GM12878 (cell line): ENCODE results near the gene CACNA1H. TPM values are rescaled to one million over a fixed set of nuclear protein-coding genes. Genes with fewer than 3 reads are reported as not detected.

Experiments
- ATAC-seq: fragments of 200-7000 bp; cut with Tn5 transposase; 3 replicates; pipeline ENCODE4 v1.9.1; 2020; ENCODE audit warnings: mild to moderate bottlenecking, moderate library complexity
- BruUV-seq: library from RNA; stranded (reverse); fragments of 400-500 nt; replicated peaks from 2 replicates; lab custom pipeline; 2021; lab: Mats Ljungman, UMichigan
- CTCF ChIA-PET: fragments of 300-600 bp; sonication (Branson Sonifier 250); formaldehyde crosslinking; extraction: SDS; loops from one replicate; lab custom pipeline; 2021; ENCODE audit warnings: inconsistent platforms; lab: Yijun Ruan, JAX
- POLR2A ChIA-PET: fragments of 350-600 bp; formaldehyde crosslinking; extraction: SDS; loops from one replicate; lab custom pipeline; 2021; ENCODE audit warnings: inconsistent platforms; lab: Charles Lee
- RAD21 ChIA-PET: fragments of 300-600 bp; sonication (Branson Sonifier 250); formaldehyde crosslinking; loops from one replicate; lab custom pipeline; 2023; ENCODE audit warnings: antibody characterized with exemption; ENCODE audit not compliant: unreplicated experiment; lab: Charles Lee
- SMC1A ChIA-PET: fragments of 300-600 bp; sonication (Branson Sonifier 250); formaldehyde crosslinking; loops from one replicate; lab custom pipeline; 2023; ENCODE audit not compliant: unreplicated experiment, uncharacterized antibody; lab: Charles Lee
- DNase-seq: peaks from one replicate; pipeline ENCODE4 v3.0.0-alpha.2; 2011; ENCODE audit warnings: low read depth, low spot score
- FAIRE-seq: peaks from 3 replicates; lab custom pipeline; 2011; peaks lifted over from hg19 to GRCh38; lab: Jason Lieb, UNC
- H2AFZ ChIP-seq: 2 replicates; pipeline ENCODE4 v1.6.0; 2011; ENCODE audit warnings: low read depth, low read length, control low read depth; ENCODE audit not compliant: control insufficient read depth
- H3K27ac ChIP-seq: 2 replicates; pipeline ENCODE4 v1.5.1; 2011; ENCODE audit warnings: control low read depth; ENCODE audit not compliant: control insufficient read depth, insufficient read depth
- H3K27me3 ChIP-seq, 2 experiments: replicated peaks in 1 of 2; 2 replicates each; pipeline versions ENCODE4 v1.6.0 to v1.6.1; 2011; ENCODE audit warnings: low read length in 1 of 2; ENCODE audit not compliant: control insufficient read depth in 2 of 2, insufficient read depth in 2 of 2
- H3K36me3 ChIP-seq, 2 experiments: 2 replicates each; pipeline ENCODE4 v1.5.1; 2011; ENCODE audit warnings: low read length in 1 of 2; ENCODE audit not compliant: control insufficient read depth in 2 of 2, insufficient read depth in 2 of 2
- H3K4me1 ChIP-seq: 2 replicates; pipeline ENCODE4 v1.6.1; 2011; ENCODE audit warnings: mild to moderate bottlenecking, low read length, moderate library complexity, mixed read lengths; ENCODE audit not compliant: control insufficient read depth, insufficient read depth
- H3K4me2 ChIP-seq: 2 replicates; pipeline ENCODE4 v1.6.0; 2011; ENCODE audit warnings: control low read depth; ENCODE audit not compliant: control insufficient read depth, insufficient read depth
- H3K4me3 ChIP-seq: fragments of 200-600 bp; sonication (generic); 2 replicates; pipeline ENCODE4 v1.5.1; 2016
- H3K79me2 ChIP-seq: 2 replicates; pipeline ENCODE4 v1.6.0; 2011; ENCODE audit warnings: low read length; ENCODE audit not compliant: control insufficient read depth, insufficient read depth
- H3K9ac ChIP-seq: 2 replicates; pipeline ENCODE4 v1.8.0; 2011; ENCODE audit warnings: low read length, control low read depth, mixed read lengths; ENCODE audit not compliant: control insufficient read depth, insufficient read depth
- H3K9me3 ChIP-seq: replicated peaks from 3 replicates; pipeline ENCODE4 v1.5.1; 2011; ENCODE audit warnings: mild to moderate bottlenecking, low read length; ENCODE audit not compliant: control insufficient read depth, insufficient read depth
- H4K20me1 ChIP-seq: 2 replicates; pipeline ENCODE4 v1.6.0; 2011; ENCODE audit not compliant: control insufficient read depth, insufficient read depth
- ATF3 ChIP-seq: IDR thresholded peaks from 2 replicates; pipeline ENCODE4 v1.6.1; 2011; ENCODE audit warnings: low read depth, mild to moderate bottlenecking, low read length, moderate library complexity, borderline replicate concordance; ENCODE audit errors: extremely low read depth
- ESRRA ChIP-seq: IDR thresholded peaks from 2 replicates; pipeline ENCODE4 v1.6.1; 2012; ENCODE audit warnings: mild to moderate bottlenecking, low read length, improper control_type of control experiment
- ETV6 ChIP-seq, 2 experiments: fragments of 450-650 bp in 1 of 2; IDR thresholded peaks in 1 of 2; conservative IDR thresholded peaks in 1 of 2; 2 replicates each; pipeline ENCODE4 v1.6.1; 2014; ENCODE audit warnings: antibody characterized with exemption in 1 of 2, borderline replicate concordance in 1 of 2, low read depth in 1 of 2, mild to moderate bottlenecking in 1 of 2, moderate library complexity in 1 of 2
- GATAD2B ChIP-seq: fragments of 450-650 bp; conservative IDR thresholded peaks from 2 replicates; pipeline ENCODE4 v1.6.1; 2017; ENCODE audit warnings: low read depth, mild to moderate bottlenecking, moderate library complexity
- HDGF ChIP-seq: fragments of 450-650 bp; IDR thresholded peaks from 2 replicates; pipeline ENCODE4 v1.6.1; 2016; ENCODE audit warnings: antibody characterized with exemption
- JUND ChIP-seq: IDR thresholded peaks from 2 replicates; pipeline ENCODE4 v1.6.1; 2012; ENCODE audit warnings: low read depth, mild to moderate bottlenecking, low read length, improper control_type of control experiment, moderate library complexity
- KAT2A ChIP-seq: conservative IDR thresholded peaks from 2 replicates; pipeline ENCODE4 v1.6.1; 2011; ENCODE audit warnings: low read depth, low read length; ENCODE audit not compliant: control insufficient read depth
- LARP7 ChIP-seq: fragments of 450-650 bp; IDR thresholded peaks from 2 replicates; pipeline ENCODE4 v1.6.1; 2017; ENCODE audit warnings: mild to moderate bottlenecking
- NBN ChIP-seq: fragments of 450-650 bp; IDR thresholded peaks from 2 replicates; pipeline ENCODE4 v1.6.1; 2016
- PAX5 ChIP-seq: IDR thresholded peaks from 2 replicates; pipeline ENCODE4 v1.6.1; 2011; ENCODE audit warnings: low read depth, low read length, borderline replicate concordance
- POLR2AphosphoS2 ChIP-seq: IDR thresholded peaks from 2 replicates; pipeline ENCODE4 v1.6.1; 2011; ENCODE audit warnings: low read depth, mild to moderate bottlenecking, low read length, improper control_type of control experiment, moderate library complexity
- SPI1 ChIP-seq: IDR thresholded peaks from 2 replicates; pipeline ENCODE4 v1.6.1; 2011; ENCODE audit warnings: low read depth, mild to moderate bottlenecking, low read length, moderate library complexity, borderline replicate concordance; ENCODE audit not compliant: insufficient read depth
- SREBF2 ChIP-seq: IDR thresholded peaks from 2 replicates; pipeline ENCODE4 v1.6.1; 2012; ENCODE audit warnings: mild to moderate bottlenecking, low read length
- TCF3 ChIP-seq: IDR thresholded peaks from 2 replicates; pipeline ENCODE4 v1.6.1; 2012; ENCODE audit warnings: low read depth, mild to moderate bottlenecking, low read length, borderline replicate concordance; ENCODE audit not compliant: insufficient read depth
- YBX1 ChIP-seq: fragments of 450-650 bp; IDR thresholded peaks from 2 replicates; pipeline ENCODE4 v1.6.1; 2016; ENCODE audit warnings: antibody characterized with exemption
- YY1 ChIP-seq: IDR thresholded peaks from 2 replicates; pipeline ENCODE4 v1.6.1; 2011; ENCODE audit warnings: low read depth, mild to moderate bottlenecking, low read length
- WGBS: methylation state at CpG from one replicate; pipeline ENCODE4 v1.1.6; 2016; ENCODE audit warnings: low lambda C conversion rate; ENCODE audit not compliant: insufficient replicate concordance, insufficient coverage; ENCODE audit errors: missing lambda C conversion rate; 5-methylcytosine and 5-hydroxymethylcytosine counted together
- in situ Hi-C: fragments of 300-500 bp; cut with MboI; formaldehyde crosslinking; loops from 9 replicates; pipeline ENCODE4 v1.14.3; 2018; ENCODE audit warnings: mixed read lengths
- intact Hi-C: fragments of 100-400 bp; cut with micrococcal nuclease; formaldehyde crosslinking; loops from one replicate; pipeline ENCODE4 v1.14.2; 2022; ENCODE audit not compliant: unreplicated experiment
- polyA plus RNA-seq, 11 experiments: library from polyadenylated mRNA; depleted of rRNA in 4 of 11; unstranded in 6 of 11; stranded (reverse) in 5 of 11; fragments of >200 nt; fragmentation: Nextera tagmentation in 4 of 11; fragmentation: Illumina TruSeq in 1 of 11; extraction: Ambion mirVana in 4 of 11; extraction: Trizol in 1 of 11; gene quantifications; 1 replicate in 1 of 11; 2 replicates in 10 of 11; pipeline versions ENCODE4 v1.2.1 to v1.2.3, GENCODE V29; 2011 to 2016; ENCODE audit warnings: inconsistent platforms in 2 of 11, missing spikeins in 2 of 11, low read depth in 1 of 11
- total RNA-seq, 4 experiments: library from RNA; depleted of rRNA in 3 of 4; stranded (reverse); fragments of >200 nt in 3 of 4; fragmentation: Illumina TruSeq in 1 of 4; extraction: Trizol in 1 of 4; gene quantifications; 2 replicates each; pipeline versions ENCODE4 v1.2.1 to v1.2.3, GENCODE V29; 2013 to 2021
- TF ChIP-seq, protein P1 (sequence below): IDR thresholded peaks from 2 replicates; pipeline ENCODE4 v1.6.1; 2011; ENCODE audit warnings: borderline replicate concordance, low read depth, mild to moderate bottlenecking, moderate library complexity, mixed read lengths, low read length; ENCODE audit not compliant: insufficient read depth; ENCODE audit errors: extremely low read length
- TF ChIP-seq, protein P2 (sequence below): fragments of 450-650 bp; IDR thresholded peaks from 2 replicates; pipeline ENCODE4 v1.6.1; 2016; ENCODE audit warnings: mild to moderate bottlenecking

Gene CACNA1H
- total and polyA plus RNA-seq, 10 of the 15 experiments (the other 5 are each of a cell fraction or from before 2014, with no cell fraction given), result 0.03 to 0.54 TPM; not detected in 8

DNA sequence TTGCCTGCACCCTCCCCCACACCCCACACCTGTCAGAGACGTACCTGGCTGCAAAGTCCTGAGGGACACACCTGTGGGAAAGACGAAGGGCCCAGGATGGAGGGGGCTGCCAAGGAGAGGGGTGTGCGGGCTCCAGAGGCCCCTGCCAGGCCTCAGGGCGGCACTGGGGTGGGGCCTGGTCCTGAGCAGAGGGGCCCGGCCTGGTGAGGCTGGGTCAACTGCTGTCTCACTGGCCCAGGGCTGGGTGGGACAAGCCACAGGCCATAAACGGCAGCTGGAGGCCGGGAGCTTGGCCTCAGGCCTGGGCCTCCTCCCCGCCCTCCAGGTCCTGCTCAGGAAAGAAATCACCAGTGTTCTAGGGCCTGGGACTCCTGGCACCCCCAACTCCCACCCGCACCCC, 71.7 kb downstream of the CACNA1H start:
- Histone ChIP-seq H3K9ac (no peak overlapping the region), H3K79me2 (no peaks in the 10 kb centered on the region), H3K4me1 (no peaks in the 10 kb centered on the region), H3K36me3 (no peaks in the 10 kb centered on the region), H3K27me3 (no peaks in the 10 kb centered on the region; a peak in 1 of 4 replicates), H3K4me3 (no peak overlapping the region), H3K9me3 (no peaks in the 10 kb centered on the region), H3K27ac (no peak overlapping the region), H3K4me2 (no peak overlapping the region), H4K20me1 (no peaks in the 10 kb centered on the region), H2AFZ (no peak overlapping the region)
- ChIA-PET SMC1A (no interaction called here), CTCF (no interaction called here), RAD21 (no interaction called here), POLR2A (no interaction called here)
- no peak for DNase-seq
- no peak for ATAC-seq
- FAIRE-seq, result no peak
- in situ Hi-C loops (no loop called here), intact Hi-C loops (no loop called here)
- BruUV-seq, result no TSS peak
- WGBS, result 5% methylated on average over 9 of the region's 9 CpGs
- TF ChIP-seq YY1 (no peak), ATF3 (no peak), SREBF2 (no peak), ESRRA (no peak), JUND (no peak), LARP7 (no peak), SPI1 (no peak), TCF3 (no peak), KAT2A (no peak), NBN (no peak), ETV6 (conservative IDR thresholded peaks at IDR 0.05 in 1 of 2, IDR thresholded peaks at IDR 0.05 in 1 of 2; ENCODE audit: borderline replicate concordance in 1 of 2, low read depth in 1 of 2) (no peak), HDGF (no peak), GATAD2B (no peak), YBX1 (no peak), PAX5 (no peak), POLR2AphosphoS2 (no peak)
- TF ChIP-seq, protein P1, sequence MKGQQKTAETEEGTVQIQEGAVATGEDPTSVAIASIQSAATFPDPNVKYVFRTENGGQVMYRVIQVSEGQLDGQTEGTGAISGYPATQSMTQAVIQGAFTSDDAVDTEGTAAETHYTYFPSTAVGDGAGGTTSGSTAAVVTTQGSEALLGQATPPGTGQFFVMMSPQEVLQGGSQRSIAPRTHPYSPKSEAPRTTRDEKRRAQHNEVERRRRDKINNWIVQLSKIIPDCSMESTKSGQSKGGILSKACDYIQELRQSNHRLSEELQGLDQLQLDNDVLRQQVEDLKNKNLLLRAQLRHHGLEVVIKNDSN, result no peak
- TF ChIP-seq, protein P2, sequence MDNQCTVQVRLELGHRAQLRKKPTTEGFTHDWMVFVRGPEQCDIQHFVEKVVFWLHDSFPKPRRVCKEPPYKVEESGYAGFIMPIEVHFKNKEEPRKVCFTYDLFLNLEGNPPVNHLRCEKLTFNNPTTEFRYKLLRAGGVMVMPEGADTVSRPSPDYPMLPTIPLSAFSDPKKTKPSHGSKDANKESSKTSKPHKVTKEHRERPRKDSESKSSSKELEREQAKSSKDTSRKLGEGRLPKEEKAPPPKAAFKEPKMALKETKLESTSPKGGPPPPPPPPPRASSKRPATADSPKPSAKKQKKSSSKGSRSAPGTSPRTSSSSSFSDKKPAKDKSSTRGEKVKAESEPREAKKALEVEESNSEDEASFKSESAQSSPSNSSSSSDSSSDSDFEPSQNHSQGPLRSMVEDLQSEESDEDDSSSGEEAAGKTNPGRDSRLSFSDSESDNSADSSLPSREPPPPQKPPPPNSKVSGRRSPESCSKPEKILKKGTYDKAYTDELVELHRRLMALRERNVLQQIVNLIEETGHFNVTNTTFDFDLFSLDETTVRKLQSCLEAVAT, result no peak
